ENCODE measurements around the gene SCAMP4. TPM values are rescaled to one million over a fixed set of nuclear protein-coding genes. Genes with fewer than 3 reads are reported as not detected.

SCAMP4 gene
- total RNA-seq (10 to 100 TPM; 19.2 to 20.7 TPM), total RNA-seq (10.7 to 19.5 reads per million in 2 donors)

- DNase-seq, result peak; percentile 93 to 97 (median 96)
- no peaks in the 10 kb centered on the region for H3K9me3 ChIP-seq (ENCODE audit: control insufficient read depth, low read length, poor library complexity, severe bottlenecking)
- ATAC-seq, result peak; percentile 99
- Mint-ChIP-seq H3K36me3 (ENCODE audit: low read depth) (no peaks in the 10 kb centered on the region), H3K4me3 (peak within 1 kb of the TSS; percentile 94), H3K27me3 (no peaks in the 10 kb centered on the region), H3K4me1 (peaks cover 11% of the 10 kb centered on the region), H3K27ac (peak within 1 kb of the TSS; percentile 83)
Measured at GRCh38 chr19:1905110-1905862, at the start of gene SCAMP4, which contains the start of gene ADAT3. SCAMP4 (plus strand) TSS chr19:1905399; CDS start chr19:1915020, 9,621 bp downstream. ADAT3 (plus strand) TSS chr19:1905399; CDS start chr19:1912048, 6,649 bp downstream.

GRCh38 chr19:1855828-1856255, 49.4 kb upstream of the SCAMP4 start:
- Mint-ChIP-seq H3K4me3 (peak overlapping the region; percentile 92), H3K27ac (peak overlapping the region; percentile 81), H3K36me3 (ENCODE audit: low read depth) (no peaks in the 10 kb centered on the region), H3K27me3 (no peaks in the 10 kb centered on the region), H3K4me1 (peaks cover 41% of the 10 kb centered on the region)
- no peaks in the 10 kb centered on the region for H3K9me3 ChIP-seq (ENCODE audit: control insufficient read depth, low read length, poor library complexity, severe bottlenecking)
- ATAC-seq, result peak; percentile 14
- no peak for DNase-seq

- no peak for DNase-seq
Measured at GRCh38 chr19:1856345-1856697, 48.9 kb upstream of the SCAMP4 start.

GRCh38 chr19:1856698-1857603, 48.2 kb upstream of the SCAMP4 start:
- H3K9me3 ChIP-seq (ENCODE audit: control insufficient read depth, low read length, poor library complexity, severe bottlenecking), result no peaks in the 10 kb centered on the region
- H3K4me3 Mint-ChIP-seq, result peak overlapping the region; percentile 92
- peaks cover 46% of the 10 kb centered on the region for H3K4me1 Mint-ChIP-seq
- H3K27me3 Mint-ChIP-seq, result no peaks in the 10 kb centered on the region
- H3K36me3 Mint-ChIP-seq (ENCODE audit: low read depth), result no peaks in the 10 kb centered on the region
- ATAC-seq (peak; percentile 9), DNase-seq (peak in 1 of 3 donors; percentile 28)
- H3K27ac Mint-ChIP-seq, result peak overlapping the region; percentile 96

More at GRCh38 chr19:1856345-1856697, 48.9 kb upstream of the SCAMP4 start:
- peak overlapping the region; percentile 81 for H3K27ac Mint-ChIP-seq
- H3K36me3 Mint-ChIP-seq (ENCODE audit: low read depth), result no peaks in the 10 kb centered on the region
- no peak for ATAC-seq
- H3K4me1 Mint-ChIP-seq, result peaks cover 41% of the 10 kb centered on the region
- peak overlapping the region; percentile 92 for H3K4me3 Mint-ChIP-seq
- H3K9me3 ChIP-seq (ENCODE audit: control insufficient read depth, low read length, poor library complexity, severe bottlenecking), result no peaks in the 10 kb centered on the region
- no peaks in the 10 kb centered on the region for H3K27me3 Mint-ChIP-seq

- Mint-ChIP-seq H3K27me3 (no peaks in the 10 kb centered on the region), H3K27ac (peak overlapping the region; percentile 96), H3K36me3 (ENCODE audit: low read depth) (no peaks in the 10 kb centered on the region), H3K4me3 (peak overlapping the region; percentile 73), H3K4me1 (peaks cover 46% of the 10 kb centered on the region)
- H3K9me3 ChIP-seq (ENCODE audit: control insufficient read depth, low read length, poor library complexity, severe bottlenecking), result no peaks in the 10 kb centered on the region
- DNase-seq (no peak), ATAC-seq (no peak)
Measured at GRCh38 chr19:1857648-1858326, 47.4 kb upstream of the SCAMP4 start.

GRCh38 chr19:1858412-1859081, 46.7 kb upstream of the SCAMP4 start:
- DNase-seq, result no peak
- ATAC-seq, result no peak
- peak overlapping the region; percentile 96 for H3K27ac Mint-ChIP-seq
- H3K4me3 Mint-ChIP-seq, result peak overlapping the region; percentile 56
- H3K36me3 Mint-ChIP-seq (ENCODE audit: low read depth), result no peaks in the 10 kb centered on the region
- H3K4me1 Mint-ChIP-seq, result peaks cover 41% of the 10 kb centered on the region
- no peaks in the 10 kb centered on the region for H3K27me3 Mint-ChIP-seq
- H3K9me3 ChIP-seq (ENCODE audit: control insufficient read depth, low read length, poor library complexity, severe bottlenecking), result no peaks in the 10 kb centered on the region

- DNase-seq (no peak), ATAC-seq (no peak)
- Mint-ChIP-seq H3K4me1 (peaks cover 39% of the 10 kb centered on the region), H3K27me3 (no peaks in the 10 kb centered on the region), H3K36me3 (ENCODE audit: low read depth) (no peaks in the 10 kb centered on the region), H3K27ac (peak overlapping the region; percentile 96), H3K4me3 (peak overlapping the region; percentile 75)
- H3K9me3 ChIP-seq (ENCODE audit: control insufficient read depth, low read length, poor library complexity, severe bottlenecking), result no peaks in the 10 kb centered on the region
Measured at GRCh38 chr19:1859331-1859781, 45.8 kb upstream of the SCAMP4 start.

GRCh38 chr19:1860042-1860775, 45.0 kb upstream of the SCAMP4 start:
- Mint-ChIP-seq H3K4me1 (peaks cover 33% of the 10 kb centered on the region), H3K27ac (peak overlapping the region; percentile 96), H3K4me3 (peak overlapping the region; percentile 98), H3K36me3 (ENCODE audit: low read depth) (no peaks in the 10 kb centered on the region), H3K27me3 (no peaks in the 10 kb centered on the region)
- no peak for ATAC-seq
- no peaks in the 10 kb centered on the region for H3K9me3 ChIP-seq (ENCODE audit: control insufficient read depth, low read length, poor library complexity, severe bottlenecking)
- peak; percentile 45 to 62 (median 57) for DNase-seq

- Mint-ChIP-seq H3K4me1 (peaks cover 28% of the 10 kb centered on the region), H3K36me3 (ENCODE audit: low read depth) (no peaks in the 10 kb centered on the region), H3K27ac (peak overlapping the region; percentile 96), H3K27me3 (no peaks in the 10 kb centered on the region), H3K4me3 (peak overlapping the region; percentile 98)
- H3K9me3 ChIP-seq (ENCODE audit: control insufficient read depth, low read length, poor library complexity, severe bottlenecking), result no peaks in the 10 kb centered on the region
- no peak for ATAC-seq
- DNase-seq, result no peak
Measured at GRCh38 chr19:1860821-1861598, 44.2 kb upstream of the SCAMP4 start.

GRCh38 chr19:1861599-1862031, 43.6 kb upstream of the SCAMP4 start:
- Mint-ChIP-seq H3K36me3 (ENCODE audit: low read depth) (no peaks in the 10 kb centered on the region), H3K27me3 (no peaks in the 10 kb centered on the region), H3K27ac (peak overlapping the region; percentile 96), H3K4me3 (peak overlapping the region; percentile 98), H3K4me1 (peaks cover 25% of the 10 kb centered on the region)
- H3K9me3 ChIP-seq (ENCODE audit: control insufficient read depth, low read length, poor library complexity, severe bottlenecking), result no peaks in the 10 kb centered on the region
- DNase-seq (no peak), ATAC-seq (no peak)

- Mint-ChIP-seq H3K4me3 (peak overlapping the region; percentile 98), H3K36me3 (ENCODE audit: low read depth) (no peaks in the 10 kb centered on the region), H3K4me1 (peaks cover 25% of the 10 kb centered on the region), H3K27ac (peak overlapping the region; percentile 96), H3K27me3 (no peaks in the 10 kb centered on the region)
- ATAC-seq (no peak), DNase-seq (no peak)
- no peaks in the 10 kb centered on the region for H3K9me3 ChIP-seq (ENCODE audit: control insufficient read depth, low read length, poor library complexity, severe bottlenecking)
Measured at GRCh38 chr19:1862068-1862423, 43.2 kb upstream of the SCAMP4 start.
